Measurements from ENCODE around the gene JAKMIP2.
"Not testable (repeated sequence)": the region's sequence is repeated elsewhere in the genome, so short reads cannot be mapped to it uniquely, and the experiment has no call there.

Gene JAKMIP2

GRCh38 chr5:147735621-147736125, 46.9 kb downstream of the JAKMIP2 start:
- no peak for FAIRE-seq
- TF ChIP-seq PAX5 (IDR thresholded peaks at IDR 0.05; ENCODE audit: insufficient read depth, low read length, severe bottlenecking) (no peak), POU2F2 (IDR thresholded peaks at IDR 0.05; ENCODE audit: low read depth, low read length) (no peak), SPI1 (IDR thresholded peaks at IDR 0.05; ENCODE audit: low read depth, low read length) (no peak), TAF1 (IDR thresholded peaks at IDR 0.05; ENCODE audit: low read depth, low read length) (no peak), POLR2AphosphoS5 (IDR thresholded peaks at IDR 0.05; ENCODE audit: low read depth, low read length) (no peak), POLR2A (IDR thresholded peaks at IDR 0.05; ENCODE audit: low read depth, low read length) (no peak)

GRCh38 chr5:147734894-147735293, 47.6 kb downstream of the JAKMIP2 start:
- TF ChIP-seq POU2F2 (IDR thresholded peaks at IDR 0.05; ENCODE audit: low read depth, low read length) = no peak
- no peak for TF ChIP-seq TAF1 (IDR thresholded peaks at IDR 0.05; ENCODE audit: low read depth, low read length)
- TF ChIP-seq POLR2A (IDR thresholded peaks at IDR 0.05; ENCODE audit: low read depth, low read length) = no peak
- no peak for TF ChIP-seq POLR2AphosphoS5 (IDR thresholded peaks at IDR 0.05; ENCODE audit: low read depth, low read length)
- TF ChIP-seq SPI1 (IDR thresholded peaks at IDR 0.05; ENCODE audit: low read depth, low read length) = no peak
- no peak for TF ChIP-seq PAX5 (IDR thresholded peaks at IDR 0.05; ENCODE audit: insufficient read depth, low read length, severe bottlenecking)
- FAIRE-seq = no peak
- no peak for DNase-seq (ENCODE audit: insufficient read length, low spot score)

More at GRCh38 chr5:147735621-147736125, 46.9 kb downstream of the JAKMIP2 start:
- DNase-seq (ENCODE audit: insufficient read length, low spot score) = no peak

GRCh38 chr5:147733075-147733474, 49.5 kb downstream of the JAKMIP2 start:
- DNase-seq (ENCODE audit: insufficient read length, low spot score) (no peak), FAIRE-seq (no peak)
- no peak for TF ChIP-seq POLR2AphosphoS5 (IDR thresholded peaks at IDR 0.05; ENCODE audit: low read depth, low read length)
- no peak for TF ChIP-seq PAX5 (IDR thresholded peaks at IDR 0.05; ENCODE audit: insufficient read depth, low read length, severe bottlenecking)
- TF ChIP-seq POU2F2 (IDR thresholded peaks at IDR 0.05; ENCODE audit: low read depth, low read length) = no peak
- no peak for TF ChIP-seq POLR2A (IDR thresholded peaks at IDR 0.05; ENCODE audit: low read depth, low read length)

GRCh38 chr5:147732291-147732883, 50.1 kb downstream of the JAKMIP2 start:
- no peak for DNase-seq (ENCODE audit: insufficient read length, low spot score)
- no peak for FAIRE-seq
- TF ChIP-seq TAF1 (IDR thresholded peaks at IDR 0.05; ENCODE audit: low read depth, low read length) = no peak
- TF ChIP-seq POLR2AphosphoS5 (IDR thresholded peaks at IDR 0.05; ENCODE audit: low read depth, low read length) = no peak
- no peak for TF ChIP-seq POLR2A (IDR thresholded peaks at IDR 0.05; ENCODE audit: low read depth, low read length)
- no peak for TF ChIP-seq SPI1 (IDR thresholded peaks at IDR 0.05; ENCODE audit: low read depth, low read length)
- no peak for TF ChIP-seq POU2F2 (IDR thresholded peaks at IDR 0.05; ENCODE audit: low read depth, low read length)
- no peak for TF ChIP-seq PAX5 (IDR thresholded peaks at IDR 0.05; ENCODE audit: insufficient read depth, low read length, severe bottlenecking)

GRCh38 chr5:147731431-147732290, 50.9 kb downstream of the JAKMIP2 start:
- no peak for FAIRE-seq
- DNase-seq (ENCODE audit: insufficient read length, low spot score) = no peak
- TF ChIP-seq TAF1 (IDR thresholded peaks at IDR 0.05; ENCODE audit: low read depth, low read length) (no peak), SPI1 (IDR thresholded peaks at IDR 0.05; ENCODE audit: low read depth, low read length) (no peak)

- no peak for DNase-seq (ENCODE audit: insufficient read length, low spot score)
- no peak for FAIRE-seq
- TF ChIP-seq POLR2AphosphoS5 (IDR thresholded peaks at IDR 0.05; ENCODE audit: low read depth, low read length) = no peak
- no peak for TF ChIP-seq POU2F2 (IDR thresholded peaks at IDR 0.05; ENCODE audit: low read depth, low read length)
- no peak for TF ChIP-seq POLR2A (IDR thresholded peaks at IDR 0.05; ENCODE audit: low read depth, low read length)
- no peak for TF ChIP-seq SPI1 (IDR thresholded peaks at IDR 0.05; ENCODE audit: low read depth, low read length)
- TF ChIP-seq PAX5 (IDR thresholded peaks at IDR 0.05; ENCODE audit: insufficient read depth, low read length, severe bottlenecking) = no peak
- no peak for TF ChIP-seq TAF1 (IDR thresholded peaks at IDR 0.05; ENCODE audit: low read depth, low read length)
Measured at GRCh38 chr5:147727200-147727599, 55.3 kb downstream of the JAKMIP2 start.

- DNase-seq (ENCODE audit: insufficient read length, low spot score); FAIRE-seq: not testable (repeated sequence)
Measured at GRCh38 chr5:147721191-147721960, 61.2 kb downstream of the JAKMIP2 start.

- TF ChIP-seq POU2F2 (IDR thresholded peaks at IDR 0.05; ENCODE audit: low read depth, low read length) (no peak), TAF1 (IDR thresholded peaks at IDR 0.05; ENCODE audit: low read depth, low read length) (no peak), PAX5 (IDR thresholded peaks at IDR 0.05; ENCODE audit: insufficient read depth, low read length, severe bottlenecking) (no peak), POLR2AphosphoS5 (IDR thresholded peaks at IDR 0.05; ENCODE audit: low read depth, low read length) (no peak), SPI1 (IDR thresholded peaks at IDR 0.05; ENCODE audit: low read depth, low read length) (no peak), POLR2A (IDR thresholded peaks at IDR 0.05; ENCODE audit: low read depth, low read length) (no peak)
- FAIRE-seq = no peak
- no peak for DNase-seq (ENCODE audit: insufficient read length, low spot score)
Measured at GRCh38 chr5:147713550-147714295, 68.8 kb downstream of the JAKMIP2 start.

- no peak for TF ChIP-seq POU2F2 (IDR thresholded peaks at IDR 0.05; ENCODE audit: low read depth, low read length)
- TF ChIP-seq POLR2AphosphoS5 (IDR thresholded peaks at IDR 0.05; ENCODE audit: low read depth, low read length) = no peak
- TF ChIP-seq PAX5 (IDR thresholded peaks at IDR 0.05; ENCODE audit: insufficient read depth, low read length, severe bottlenecking) = no peak
- TF ChIP-seq SPI1 (IDR thresholded peaks at IDR 0.05; ENCODE audit: low read depth, low read length) = no peak
- no peak for TF ChIP-seq POLR2A (IDR thresholded peaks at IDR 0.05; ENCODE audit: low read depth, low read length)
- no peak for TF ChIP-seq TAF1 (IDR thresholded peaks at IDR 0.05; ENCODE audit: low read depth, low read length)
- FAIRE-seq = no peak
- no peak for DNase-seq (ENCODE audit: insufficient read length, low spot score)
Measured at GRCh38 chr5:147712598-147712997, 69.9 kb downstream of the JAKMIP2 start.

All from GM12891 (cell line).